IPS DF 4.7 (cell line): ENCODE data around the gene STXBP5L.
"Not testable (repeated sequence)": the region's sequence is repeated elsewhere in the genome, so short reads cannot be mapped to it uniquely, and the experiment has no call there.

Experiments
- DNase-seq: peaks from one replicate; pipeline ENCODE4 v3.0.0-alpha.2; 2013; ENCODE audit warnings: low spot score; ENCODE audit errors: extremely low read depth

The STXBP5L gene

DNA sequence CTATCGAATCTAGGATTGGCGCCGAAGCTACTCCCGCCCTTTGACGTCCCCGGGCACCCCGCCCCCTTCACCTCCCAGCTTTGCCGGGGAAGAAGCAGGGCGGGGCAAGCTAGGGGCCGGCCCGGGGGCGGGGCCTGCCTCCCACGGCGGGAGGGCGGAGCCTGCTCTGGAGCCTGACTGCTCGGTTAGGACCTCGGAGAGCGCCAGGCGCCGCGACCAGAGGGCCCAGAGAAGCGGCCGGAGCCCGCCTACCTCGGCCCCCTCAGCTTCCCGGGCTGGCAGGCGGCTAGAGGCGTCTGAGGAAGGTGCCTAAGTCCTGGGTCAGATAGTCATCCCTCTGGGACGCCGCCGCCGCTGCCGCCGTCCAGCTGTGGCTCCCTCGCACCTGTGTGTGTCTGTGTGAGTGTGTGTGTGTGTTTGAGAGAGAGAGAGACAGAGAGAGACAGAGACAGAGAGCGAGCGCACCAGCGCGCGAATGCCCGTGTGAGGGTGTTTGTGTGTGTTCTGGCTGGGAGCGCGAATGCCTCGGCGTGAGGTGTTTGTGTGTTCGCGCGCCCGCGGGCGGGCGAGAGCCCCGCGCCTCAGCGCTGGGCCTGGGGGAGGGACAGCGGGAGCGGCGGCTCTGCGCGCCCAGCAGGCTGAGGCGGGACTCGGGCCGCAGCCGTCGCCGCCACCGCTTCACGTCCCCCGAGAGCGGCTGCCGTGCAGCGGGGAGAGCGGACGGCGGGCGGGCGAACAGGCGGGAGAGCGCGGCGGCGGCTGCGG is at the start of gene STXBP5L:
TSS of gene STXBP5L (plus strand) at position 176 of the 765 bp plus-strand sequence. CDS start 1,374 bp downstream, outside the sequence.
- no peak for DNase-seq

DNA sequence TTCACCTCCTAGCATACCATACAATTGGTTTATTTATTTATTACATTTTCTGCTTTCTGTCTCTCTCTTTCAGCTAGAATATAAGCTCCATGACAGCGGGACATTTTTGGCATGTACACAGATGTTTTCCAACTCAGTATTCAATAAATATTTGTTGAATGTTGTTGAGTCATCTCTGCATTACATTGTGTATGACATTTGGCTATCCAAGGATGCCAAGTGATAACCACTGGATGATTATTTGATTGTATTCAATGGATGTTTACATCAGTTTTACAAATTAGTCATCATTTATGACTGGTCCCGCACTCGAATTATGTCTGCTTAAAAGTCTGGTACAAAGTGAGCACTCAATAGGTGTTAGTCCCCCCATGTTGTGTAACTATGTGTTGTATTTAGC is 49.5 kb upstream of the STXBP5L start:
- DNase-seq = no peak

DNA sequence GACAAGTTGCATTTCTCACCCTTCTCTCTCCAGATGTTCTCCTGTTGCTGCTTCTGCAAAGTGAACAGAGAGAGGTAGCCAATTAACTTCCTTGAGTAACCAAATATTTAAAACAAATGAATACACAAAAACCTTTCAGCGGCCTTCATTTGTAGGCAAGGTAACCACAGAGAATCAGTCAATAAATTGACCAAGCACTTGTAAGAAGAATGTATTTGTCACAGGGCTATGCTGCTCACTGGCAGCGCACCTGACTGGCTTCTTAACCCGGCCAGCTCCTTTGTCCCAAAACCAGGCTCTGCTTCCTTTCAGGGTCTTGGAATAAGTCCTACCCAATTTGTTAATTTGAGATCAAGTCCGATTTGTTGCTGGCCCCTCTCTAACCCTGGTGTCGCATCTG is 43.5 kb upstream of the STXBP5L start:
- DNase-seq = no peak

DNA sequence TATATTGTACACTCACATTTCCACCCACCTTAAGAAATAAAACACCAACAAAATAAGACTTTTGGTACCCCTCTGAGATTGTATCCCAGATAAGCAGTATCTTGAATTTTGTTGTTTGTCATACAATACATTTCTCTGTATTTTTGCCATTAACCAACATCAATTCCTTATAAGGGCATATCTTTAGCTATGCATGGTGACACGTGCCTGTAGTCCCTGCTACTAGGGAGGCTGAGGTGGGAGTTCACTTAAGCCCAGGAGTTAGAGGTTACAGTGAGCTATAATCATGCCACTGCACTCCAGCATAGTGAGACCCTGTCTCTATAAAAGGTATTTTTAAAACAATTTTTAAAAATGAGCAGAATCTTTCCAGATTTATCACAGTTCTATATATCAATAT is 32.5 kb upstream of the STXBP5L start:
- no peak for DNase-seq

DNA sequence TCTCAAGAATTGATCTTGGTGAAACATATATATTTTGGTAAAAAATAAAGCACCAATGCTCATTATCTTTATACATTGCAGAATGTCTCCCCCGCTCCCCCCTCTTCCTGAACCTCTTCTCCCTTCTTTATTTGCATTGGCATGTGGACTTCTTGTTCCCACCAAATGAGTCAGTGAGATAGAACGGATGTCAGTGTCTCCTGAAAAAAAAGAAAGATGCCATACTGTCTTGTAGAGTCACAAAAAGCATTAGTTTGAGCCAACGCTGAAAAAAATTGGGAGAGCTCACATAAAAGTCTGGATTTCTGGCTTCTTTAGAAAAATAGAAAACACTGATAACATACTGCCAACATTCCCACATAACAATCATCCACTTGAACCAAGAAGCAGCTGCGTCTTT is 32.0 kb upstream of the STXBP5L start:
- no peak for DNase-seq

DNA sequence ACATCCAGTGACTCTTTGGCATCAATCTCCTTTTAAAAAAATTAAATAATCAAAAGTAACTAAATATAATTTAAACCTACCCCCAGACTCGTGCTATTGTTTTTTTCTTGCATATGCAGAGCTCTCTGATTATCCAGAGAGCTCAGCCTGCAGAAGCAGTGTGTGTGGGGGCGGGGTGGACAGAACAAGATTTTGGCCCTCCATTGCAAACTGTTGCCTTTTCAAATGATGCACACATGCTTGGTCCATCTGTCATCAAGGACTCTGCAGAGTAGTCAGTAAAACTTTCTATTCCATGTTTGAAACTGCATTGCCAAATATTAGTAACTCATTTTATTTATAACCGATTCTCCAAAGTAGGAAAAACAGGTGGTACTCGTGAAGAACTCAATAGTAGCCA is 28.6 kb upstream of the STXBP5L start:
- no peak for DNase-seq

DNA sequence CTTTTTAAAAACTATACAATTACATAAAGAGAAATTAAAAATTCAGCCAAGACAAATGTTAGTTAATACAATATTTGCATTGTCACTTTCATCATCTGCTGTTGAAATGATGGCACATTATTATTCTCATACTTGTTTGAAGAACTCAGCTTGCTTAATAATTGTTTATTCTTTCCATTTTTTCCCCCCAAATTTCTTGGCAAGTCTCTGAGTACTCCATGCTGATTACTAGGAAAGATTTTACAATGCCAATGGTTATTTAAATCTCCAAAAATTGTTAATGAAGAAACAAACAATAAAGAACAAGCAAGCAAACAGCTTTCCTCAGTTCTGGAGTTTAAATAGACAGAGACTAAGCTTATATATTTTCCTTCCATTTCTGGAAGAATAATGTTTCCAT is 15.1 kb upstream of the STXBP5L start:
- no peak for DNase-seq

DNA sequence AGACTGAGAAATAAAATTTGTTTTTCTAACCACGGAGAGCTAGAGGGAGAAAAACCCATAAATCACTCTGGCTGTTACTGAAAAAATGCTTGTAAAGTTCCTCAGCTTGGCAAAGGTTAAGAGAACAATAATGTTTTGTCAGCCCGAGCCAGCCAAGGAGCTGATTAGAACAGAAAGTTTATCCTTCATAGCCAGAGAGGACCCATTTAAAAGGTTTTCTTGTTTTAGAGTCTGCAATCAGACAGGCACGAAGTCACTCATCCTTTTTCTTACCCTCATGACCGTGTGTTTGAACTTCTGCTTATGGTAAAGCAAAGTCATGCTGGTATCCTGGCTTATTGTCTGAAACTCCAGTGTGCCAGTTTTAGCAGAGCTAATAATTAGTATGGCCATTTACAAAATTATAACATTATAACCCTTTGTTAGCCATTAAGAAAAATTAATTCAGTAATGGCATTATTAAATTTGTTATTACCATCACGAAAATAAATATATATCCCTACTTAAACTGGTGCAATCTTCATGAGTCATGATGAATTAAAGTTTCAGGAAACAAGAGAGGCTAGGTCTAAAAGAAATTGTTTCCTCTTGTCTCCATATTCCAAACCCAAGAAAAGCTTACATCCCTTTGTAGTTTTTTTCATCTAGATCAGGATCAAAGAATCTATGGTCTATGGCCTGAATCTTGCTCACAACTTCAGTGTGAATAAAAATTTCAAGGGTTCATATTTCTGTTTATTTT is 13.5 kb upstream of the STXBP5L start:
- no peak for DNase-seq

DNA sequence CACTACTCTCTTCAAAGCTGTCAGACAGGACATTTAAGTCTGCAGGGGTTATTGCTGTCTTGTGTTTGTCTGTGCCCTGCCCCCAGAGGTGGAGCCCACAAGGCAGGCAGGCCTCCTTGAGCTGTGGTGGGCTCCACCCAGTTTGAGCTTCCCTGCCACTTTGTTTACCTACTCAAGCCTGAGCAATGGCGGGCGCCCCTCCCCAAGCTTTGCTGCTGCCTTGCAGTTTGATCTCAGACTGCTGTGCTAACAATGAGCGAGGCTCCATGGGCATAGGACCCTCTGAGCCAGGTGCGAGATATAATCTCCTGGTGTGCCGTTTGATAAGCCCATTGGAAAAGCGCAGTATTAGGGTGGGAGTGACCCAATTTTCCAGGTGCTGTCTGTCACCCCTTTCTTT is 6.3 kb upstream of the STXBP5L start:
- not testable (repeated sequence) for DNase-seq

DNA sequence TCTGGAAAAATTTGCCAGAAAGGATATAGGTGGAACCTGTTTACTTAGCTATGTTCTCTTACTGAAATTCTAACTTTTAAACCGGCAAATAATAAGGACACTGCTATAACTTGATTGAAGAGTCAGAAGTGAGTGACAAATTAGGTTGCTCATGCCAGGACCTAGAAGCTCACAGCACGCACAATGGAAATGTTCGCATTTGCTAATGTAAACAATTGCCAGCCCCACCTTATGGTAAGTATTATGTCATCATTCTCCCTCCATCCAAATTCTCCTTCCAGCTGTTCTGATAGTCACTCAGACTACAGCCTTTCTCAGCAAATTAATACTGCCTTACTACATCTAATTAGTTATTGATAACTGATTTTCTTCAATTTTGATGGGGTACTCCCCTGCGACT is 4.8 kb upstream of the STXBP5L start:
- no peak for DNase-seq

DNA sequence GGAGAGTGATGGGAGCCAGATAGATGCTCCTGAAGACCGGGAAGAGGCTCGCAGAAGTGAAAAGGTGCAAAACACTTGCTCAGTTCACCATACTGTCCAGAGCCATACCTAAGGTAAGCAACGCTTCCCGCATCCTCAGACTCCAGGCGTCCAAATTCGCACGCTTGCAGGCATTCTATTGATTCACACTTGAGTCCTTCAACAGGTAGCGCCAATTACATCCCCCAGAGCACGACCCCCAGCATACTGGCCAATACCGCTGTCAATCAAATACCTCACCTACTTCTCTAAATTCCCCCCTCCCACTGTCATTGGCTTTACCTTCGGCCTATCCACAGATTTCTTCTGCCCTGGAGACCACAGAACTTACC is 361 bp upstream of the STXBP5L start:
- DNase-seq = peak; percentile 98

DNA sequence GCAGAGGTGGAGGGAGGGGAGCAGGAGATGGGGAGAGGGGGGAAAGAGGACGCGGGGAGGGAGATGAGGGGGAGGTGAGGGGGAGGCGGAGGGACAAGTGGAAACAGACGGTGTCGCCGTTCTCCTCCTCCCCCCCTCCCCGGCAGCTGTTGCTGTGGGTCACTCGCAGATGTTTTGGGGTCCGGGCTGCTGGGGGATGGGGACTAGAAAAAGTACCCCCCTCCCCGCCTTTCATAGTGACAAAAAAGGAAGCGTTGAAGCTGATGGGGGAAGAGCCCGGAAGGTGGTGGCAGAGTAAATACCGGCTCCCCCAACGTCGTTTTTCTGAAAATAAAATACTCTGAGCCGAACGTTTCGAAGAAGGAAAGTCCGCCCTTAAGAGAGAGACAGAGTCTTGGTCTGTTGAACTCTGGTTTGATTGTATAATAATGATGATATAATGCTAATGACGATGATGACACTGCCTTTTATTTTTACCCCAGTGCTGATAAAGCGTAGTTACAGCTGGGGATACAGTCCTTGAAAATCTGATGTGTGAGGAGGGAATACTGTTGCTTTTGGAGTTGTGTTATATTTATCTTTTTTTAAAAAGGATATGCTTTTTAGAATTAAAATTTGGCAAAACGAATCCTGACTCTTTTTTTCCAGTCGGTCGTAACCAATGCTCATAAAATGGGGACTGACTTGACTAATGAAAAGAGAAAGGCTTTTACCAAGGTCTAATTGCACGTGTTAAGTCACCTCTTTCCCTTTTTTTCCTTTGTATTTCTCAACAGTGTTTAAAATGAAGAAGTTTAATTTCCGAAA is 993 bp downstream of the STXBP5L start:
- no peak for DNase-seq

DNA sequence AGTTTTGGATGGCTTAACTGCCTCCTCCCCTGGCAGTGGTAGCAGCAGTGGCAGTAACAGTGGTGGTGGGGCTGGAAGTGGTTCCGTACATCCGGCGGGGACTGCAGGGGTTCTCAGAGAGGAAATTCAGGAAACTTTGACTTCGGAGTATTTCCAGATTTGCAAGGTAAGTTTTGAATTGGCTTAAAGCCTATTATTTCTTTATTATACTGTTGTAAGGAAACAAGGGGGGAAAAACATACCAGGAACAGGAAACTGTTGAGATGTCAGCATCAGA is 1.5 kb downstream of the STXBP5L start:
- DNase-seq = no peak

DNA sequence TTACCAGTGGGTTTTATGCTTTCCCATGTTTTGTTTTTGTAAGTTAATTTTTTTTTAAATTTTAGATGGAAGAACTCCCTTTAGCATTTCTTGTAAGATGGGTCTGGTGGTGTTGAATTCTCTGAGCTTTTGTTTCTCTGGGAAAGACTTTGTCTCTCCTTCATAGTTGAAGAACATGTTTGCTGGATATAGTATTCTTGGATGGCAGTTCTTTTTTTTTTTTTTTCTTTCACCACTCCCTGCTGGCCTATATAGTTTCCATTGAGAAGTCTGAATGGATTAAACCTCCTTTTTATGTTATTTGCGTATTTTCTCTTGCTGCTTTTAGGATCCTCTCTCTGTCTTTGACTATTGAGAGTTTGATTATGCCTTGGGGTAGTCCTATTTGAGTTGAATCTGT is 18.1 kb downstream of the STXBP5L start:
- no peak for DNase-seq

DNA sequence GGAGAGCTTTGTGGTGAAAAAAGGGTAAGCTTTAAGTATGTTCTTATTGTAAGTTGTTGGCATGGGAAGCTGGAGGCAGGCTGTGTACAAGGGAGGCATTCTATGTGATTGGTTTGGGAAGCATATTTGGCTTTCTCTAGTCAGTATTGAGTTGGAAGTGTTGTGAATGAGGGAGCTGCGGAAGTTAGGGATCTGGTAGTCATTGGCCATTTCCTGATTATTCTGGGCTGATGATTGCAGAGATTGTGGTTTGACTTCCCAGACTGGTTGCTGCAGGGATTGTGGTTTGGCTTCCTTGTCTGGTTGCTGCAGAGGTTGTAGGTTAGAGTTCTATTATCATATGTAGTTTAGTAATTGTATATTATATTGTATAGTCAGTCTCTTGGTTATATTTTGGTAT is 21.0 kb downstream of the STXBP5L start:
- no peak for DNase-seq

DNA sequence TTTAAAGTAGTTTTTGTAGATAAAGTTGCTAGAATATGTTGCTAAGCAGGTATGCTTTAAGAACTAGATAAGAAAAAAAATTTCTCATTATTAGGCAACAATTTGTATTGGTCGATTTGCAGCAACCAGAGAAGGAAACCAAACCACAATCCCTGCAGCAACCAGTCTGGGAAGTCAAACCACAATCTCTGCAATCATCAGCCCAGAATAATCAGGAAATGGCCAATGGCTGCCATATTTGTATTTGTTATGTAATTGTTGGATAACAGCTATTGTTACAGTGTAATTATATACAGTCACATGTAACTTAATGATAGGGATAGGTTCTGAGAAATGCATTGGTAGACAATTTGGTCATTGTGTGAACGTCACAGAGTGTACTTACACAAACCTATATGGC is 23.6 kb downstream of the STXBP5L start:
- no peak for DNase-seq

DNA sequence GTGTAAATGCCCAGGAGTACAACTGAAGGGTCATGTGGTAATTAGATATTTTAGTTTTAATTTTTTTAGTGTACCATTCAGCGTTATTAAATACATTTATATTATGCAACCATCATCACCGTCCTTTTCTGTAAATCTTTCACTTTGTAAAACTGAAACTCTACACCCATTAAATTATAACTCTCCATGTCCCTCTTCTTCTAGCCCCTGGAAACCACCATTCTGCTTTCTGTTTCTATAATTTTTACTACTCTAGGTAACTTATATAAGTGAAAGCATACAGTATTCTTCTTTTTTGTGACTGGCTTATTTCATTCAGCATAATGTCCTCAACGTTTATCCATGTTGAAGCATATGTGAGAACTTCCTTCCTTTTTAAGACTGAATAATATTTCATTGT is 48.1 kb downstream of the STXBP5L start:
- no peak for DNase-seq

DNA sequence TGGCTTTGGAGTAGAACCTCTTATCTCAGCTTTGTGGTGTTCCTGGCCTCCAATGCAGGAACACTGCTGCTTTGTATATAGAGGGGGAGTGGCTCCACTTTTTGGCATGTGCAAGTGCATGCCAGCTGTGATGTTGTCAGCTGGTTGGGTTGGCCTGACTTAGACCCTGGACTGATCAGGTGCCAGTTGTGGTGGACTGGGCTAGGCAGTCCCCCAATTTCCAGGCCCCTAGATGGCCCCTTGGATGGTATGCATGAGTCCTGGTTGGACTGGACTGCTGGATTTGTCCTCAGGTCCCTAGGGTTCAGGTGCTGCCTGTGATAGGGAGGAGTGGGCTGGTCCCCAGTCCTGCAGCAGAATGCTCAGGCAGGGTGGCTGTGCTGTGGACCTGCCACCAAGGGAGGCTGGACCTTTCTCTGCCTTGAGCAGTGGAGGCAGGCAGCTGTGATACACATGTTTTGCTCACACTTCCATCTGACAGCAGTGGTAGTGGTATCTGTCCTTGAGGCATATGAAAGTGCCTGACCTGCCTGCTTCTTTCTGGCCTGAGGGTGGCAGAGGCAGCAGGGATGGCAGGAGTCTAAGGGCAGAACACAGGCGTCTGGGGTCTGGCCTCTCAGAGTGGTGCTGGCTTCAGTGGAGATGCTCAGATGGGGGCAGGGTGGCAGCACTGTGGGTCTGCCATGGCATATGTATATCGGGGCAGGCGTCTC is 74.8 kb downstream of the STXBP5L start:
- DNase-seq = no peak

DNA sequence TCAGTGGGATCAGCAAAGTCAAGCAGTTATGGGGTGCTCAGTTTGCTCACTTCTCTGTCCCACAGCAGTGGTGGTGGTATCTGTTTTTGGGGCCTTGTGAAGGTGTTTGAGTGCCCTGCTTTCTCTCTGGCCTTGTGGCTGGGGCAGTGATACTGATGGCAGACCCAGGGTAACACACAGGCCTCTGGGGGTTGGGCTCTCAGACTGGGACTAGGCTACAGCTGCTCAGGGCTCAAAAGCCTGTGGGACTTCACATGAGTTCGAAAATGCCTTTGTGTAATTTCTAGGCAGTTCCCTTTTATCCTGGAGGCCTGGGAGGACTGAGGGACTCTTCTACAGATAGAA is 75.3 kb downstream of the STXBP5L start:
- DNase-seq = no peak

DNA sequence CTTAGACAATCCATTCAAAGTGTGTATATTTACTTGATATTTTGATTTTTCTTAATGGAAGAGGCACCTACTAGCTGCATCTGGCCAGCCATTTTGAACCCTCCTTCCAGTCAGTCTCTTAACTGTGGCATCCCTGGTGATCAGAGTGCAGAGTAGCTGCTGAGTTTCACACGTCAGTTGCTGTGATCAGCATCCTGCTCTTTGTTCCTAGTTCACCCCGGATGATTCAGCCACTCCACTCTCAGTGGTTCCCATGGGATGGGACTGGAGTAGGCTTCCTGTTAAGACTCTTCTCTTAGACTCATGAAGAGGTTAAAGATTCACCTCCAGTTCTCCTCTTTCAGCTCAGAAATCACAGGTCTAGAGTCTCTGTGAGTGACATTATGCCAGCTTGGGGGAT is 75.8 kb downstream of the STXBP5L start:
- DNase-seq = peak; percentile 22

DNA sequence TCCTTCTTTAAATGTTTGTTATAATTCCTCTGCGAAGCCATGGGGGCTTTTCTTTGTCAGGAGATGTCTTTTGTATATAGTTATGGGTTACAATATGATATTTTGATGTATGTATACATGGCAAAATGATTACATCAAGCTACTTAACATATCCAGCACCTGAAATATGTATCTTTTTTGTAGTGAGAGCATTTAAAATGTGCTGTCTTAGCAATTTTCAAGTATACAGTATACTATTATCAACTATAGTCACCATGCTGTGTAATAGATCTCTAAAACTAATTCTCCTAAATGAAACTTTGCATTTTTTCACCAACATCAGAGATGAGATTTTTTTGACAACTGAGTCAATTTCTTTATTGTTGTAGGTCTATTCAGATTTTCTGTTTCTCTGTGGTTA is 77.2 kb downstream of the STXBP5L start:
- DNase-seq = no peak

DNA sequence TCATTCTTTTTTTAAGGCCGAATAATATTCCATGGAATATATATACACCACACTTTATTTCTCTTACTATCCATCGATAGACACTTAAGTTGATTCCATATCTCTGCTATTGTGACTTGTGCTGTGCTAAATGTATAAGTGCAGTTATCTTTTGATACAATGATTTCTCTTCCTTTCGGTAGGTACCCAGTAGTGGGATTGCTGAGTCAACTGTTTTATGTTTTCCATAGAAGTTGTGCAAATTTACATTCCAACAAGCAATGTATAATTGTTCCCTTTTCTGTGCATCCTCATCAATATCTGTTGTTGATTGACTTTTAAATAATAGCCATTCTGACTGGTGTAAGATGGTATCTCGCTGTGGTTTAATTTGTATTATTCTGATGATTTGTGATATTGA is 81.0 kb downstream of the STXBP5L start:
- DNase-seq = no peak
